WERI-Rb-1 (cell line): Measurements from ENCODE around the gene RBCK1.

Experiments
- DNase-seq: peaks from one replicate; pipeline ENCODE4 v3.0.0-alpha.2; 2020
- H3K27ac ChIP-seq: fragments of 250-450 bp; sonication (Bioruptor Pico); 2 replicates; pipeline ENCODE4 v1.5.1; 2020; ENCODE audit warnings: mild to moderate bottlenecking, moderate library complexity
- H3K27me3 ChIP-seq: fragments of 250-450 bp; sonication (Bioruptor Pico); 2 replicates; pipeline ENCODE4 v1.5.1; 2021; ENCODE audit warnings: mild to moderate bottlenecking, low read depth, moderate library complexity; ENCODE audit not compliant: insufficient read depth, severe bottlenecking
- H3K36me3 ChIP-seq: fragments of 250-450 bp; sonication (Bioruptor Pico); 2 replicates; pipeline ENCODE4 v1.5.1; 2020; ENCODE audit warnings: mild to moderate bottlenecking, moderate library complexity
- H3K4me3 ChIP-seq: 2 replicates; pipeline ENCODE4 v1.5.1; 2011; ENCODE audit warnings: low read depth, mild to moderate bottlenecking, control low read depth, low read length
- H3K9me3 ChIP-seq: fragments of 250-450 bp; sonication (Bioruptor Pico); 2 replicates; pipeline ENCODE4 v1.5.1; 2021; ENCODE audit warnings: mild to moderate bottlenecking, moderate library complexity; ENCODE audit not compliant: severe bottlenecking
- TF ChIP-seq, protein P1 (sequence below): IDR thresholded peaks from 2 replicates; pipeline ENCODE4 v1.5.1; 2011; ENCODE audit warnings: low read depth, mild to moderate bottlenecking, control low read depth, inconsistent platforms, low read length

RBCK1 gene

DNA sequence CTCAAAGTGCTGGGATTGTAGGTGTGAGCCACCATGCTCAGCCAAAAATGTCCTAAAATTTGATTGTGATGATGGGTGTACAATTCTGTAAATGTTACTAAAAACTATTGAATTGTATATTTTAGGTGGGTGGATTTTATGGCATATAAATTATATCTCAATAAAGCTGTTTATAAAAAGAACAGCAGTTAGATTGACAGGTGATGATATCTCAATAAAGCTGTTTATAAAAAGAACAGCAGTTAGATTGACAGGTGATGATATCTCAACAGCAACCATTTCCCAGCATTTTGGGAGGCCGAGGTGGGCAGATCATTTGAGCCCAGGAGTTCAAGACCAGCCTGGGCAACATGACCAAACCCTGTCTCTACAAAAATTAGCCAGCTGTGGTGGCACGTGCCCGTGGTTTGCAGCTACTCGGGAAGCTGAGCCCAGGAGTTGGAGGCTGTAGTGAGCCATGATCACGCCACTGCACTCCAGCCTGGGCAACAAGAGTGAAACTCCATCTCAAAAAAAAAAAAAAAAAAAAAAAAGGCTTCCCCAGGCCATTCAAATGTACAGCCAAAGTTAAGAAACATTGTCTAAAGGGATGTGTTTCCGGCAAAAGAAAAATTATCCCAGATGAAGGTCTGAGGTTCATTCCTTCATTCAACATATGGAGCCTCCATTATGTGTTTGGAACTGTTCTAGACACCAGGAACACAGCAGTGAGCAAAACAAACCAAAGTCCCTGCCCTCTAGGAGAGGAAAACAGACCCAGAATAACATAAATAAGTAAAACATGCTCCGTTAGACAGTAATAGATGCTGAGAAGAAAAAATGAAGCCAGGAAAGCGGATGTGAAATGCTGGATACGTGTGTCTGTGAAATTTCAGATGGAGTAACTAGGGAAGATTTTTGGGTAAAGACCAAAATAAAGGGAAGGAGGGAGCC, 1.6 kb upstream of the RBCK1 start:
- TF ChIP-seq, protein P1, sequence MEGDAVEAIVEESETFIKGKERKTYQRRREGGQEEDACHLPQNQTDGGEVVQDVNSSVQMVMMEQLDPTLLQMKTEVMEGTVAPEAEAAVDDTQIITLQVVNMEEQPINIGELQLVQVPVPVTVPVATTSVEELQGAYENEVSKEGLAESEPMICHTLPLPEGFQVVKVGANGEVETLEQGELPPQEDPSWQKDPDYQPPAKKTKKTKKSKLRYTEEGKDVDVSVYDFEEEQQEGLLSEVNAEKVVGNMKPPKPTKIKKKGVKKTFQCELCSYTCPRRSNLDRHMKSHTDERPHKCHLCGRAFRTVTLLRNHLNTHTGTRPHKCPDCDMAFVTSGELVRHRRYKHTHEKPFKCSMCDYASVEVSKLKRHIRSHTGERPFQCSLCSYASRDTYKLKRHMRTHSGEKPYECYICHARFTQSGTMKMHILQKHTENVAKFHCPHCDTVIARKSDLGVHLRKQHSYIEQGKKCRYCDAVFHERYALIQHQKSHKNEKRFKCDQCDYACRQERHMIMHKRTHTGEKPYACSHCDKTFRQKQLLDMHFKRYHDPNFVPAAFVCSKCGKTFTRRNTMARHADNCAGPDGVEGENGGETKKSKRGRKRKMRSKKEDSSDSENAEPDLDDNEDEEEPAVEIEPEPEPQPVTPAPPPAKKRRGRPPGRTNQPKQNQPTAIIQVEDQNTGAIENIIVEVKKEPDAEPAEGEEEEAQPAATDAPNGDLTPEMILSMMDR = no peak
- H3K27ac ChIP-seq = no peak overlapping the region

DNA sequence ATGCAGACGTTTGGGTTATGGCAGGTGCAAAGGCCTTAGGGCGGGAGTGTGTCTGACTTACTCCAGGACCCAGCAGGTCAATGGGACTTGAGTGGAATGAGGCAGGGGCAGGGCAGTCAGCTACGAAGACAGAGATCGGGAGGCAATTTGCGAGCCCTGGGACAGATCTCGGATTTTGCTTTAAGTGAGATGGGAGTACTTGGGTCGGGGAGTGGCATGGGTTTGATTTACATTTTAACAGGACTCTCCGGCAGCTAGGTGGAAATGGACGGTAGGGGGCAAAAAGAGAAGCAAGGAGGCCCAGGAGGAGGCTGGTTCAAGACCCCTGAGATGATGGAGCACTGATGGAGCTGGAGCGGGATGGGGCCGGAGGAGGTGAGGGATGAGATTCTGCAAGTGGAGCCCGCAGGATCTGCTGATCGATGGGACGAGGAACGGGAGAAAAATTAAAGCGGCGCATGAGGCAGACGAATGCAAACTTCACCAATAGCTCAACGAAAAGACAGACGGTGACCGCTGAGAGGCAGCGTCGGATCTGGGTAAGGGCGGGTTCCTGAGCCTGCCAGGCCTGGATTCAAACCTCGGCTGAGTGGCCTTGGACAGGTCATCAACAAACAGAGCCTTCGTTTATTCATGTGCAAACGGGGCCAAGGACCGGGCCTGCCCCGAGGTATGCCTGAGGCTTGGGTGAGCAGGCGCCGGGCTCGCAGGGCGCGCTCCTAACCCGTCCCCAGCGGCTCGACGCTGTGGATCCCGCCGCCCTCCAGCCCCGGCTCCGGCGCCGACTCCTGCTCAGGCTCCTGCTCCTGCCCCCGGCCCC, 756 bp upstream of the RBCK1 start:
- TF ChIP-seq, protein P1 = peak; percentile 45
- peak overlapping the region; percentile 65 for H3K27ac ChIP-seq
- no peaks in the 10 kb centered on the region for H3K27me3 ChIP-seq
- H3K36me3 ChIP-seq = peaks cover 16% of the 10 kb centered on the region
- H3K4me3 ChIP-seq = peak overlapping the region; percentile 64
- H3K9me3 ChIP-seq = no peaks in the 10 kb centered on the region
- peak; percentile 78 for DNase-seq

More for the DNA sequence above, 1.6 kb upstream of the RBCK1 start:
- no peak overlapping the region for H3K4me3 ChIP-seq
- H3K9me3 ChIP-seq = no peaks in the 10 kb centered on the region
- H3K27me3 ChIP-seq = no peaks in the 10 kb centered on the region
- DNase-seq = no peak
- peaks cover 12% of the 10 kb centered on the region for H3K36me3 ChIP-seq

DNA sequence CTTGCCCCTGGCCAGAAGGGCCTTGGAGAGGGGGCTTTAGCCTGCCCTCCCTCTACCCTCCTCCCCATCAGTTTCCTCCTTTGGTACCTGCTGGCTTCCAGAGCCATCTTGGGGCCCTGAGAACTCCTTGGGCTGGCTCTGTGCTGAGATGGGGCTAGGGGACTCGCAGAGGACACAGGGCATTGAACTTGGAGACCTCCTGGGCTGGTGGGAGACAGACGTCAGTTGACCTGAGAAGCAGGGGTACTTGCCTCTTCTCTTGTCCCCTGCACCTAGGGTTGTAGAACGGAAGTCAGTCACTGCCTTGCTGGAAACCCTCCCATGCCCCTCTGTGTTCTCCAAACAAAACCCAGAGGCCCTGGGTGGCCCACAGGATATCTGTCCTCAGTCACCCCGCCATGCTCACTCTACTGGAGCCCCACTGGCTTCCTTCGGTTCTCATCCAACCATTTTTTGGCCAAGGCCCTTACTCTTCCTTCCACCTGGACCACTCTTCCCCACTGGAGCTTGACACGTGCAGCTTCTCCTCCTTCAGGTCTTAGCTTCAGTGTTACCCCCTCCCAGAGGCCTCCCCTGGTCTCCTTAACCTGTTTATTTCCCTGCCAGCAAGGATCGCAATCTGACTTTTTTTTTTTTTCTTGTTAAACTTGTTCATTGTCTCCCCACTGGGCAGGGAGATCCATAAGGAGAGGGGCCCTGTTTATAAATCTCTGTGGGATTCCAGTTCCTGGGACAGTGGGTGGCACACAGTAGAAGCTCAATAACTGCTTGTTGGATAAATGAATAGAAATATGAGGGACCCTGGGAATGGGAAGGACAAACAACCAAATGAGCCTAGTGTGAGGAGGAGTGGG, 971 bp downstream of the RBCK1 start:
- no peak for DNase-seq
- Histone ChIP-seq H3K9me3 (no peaks in the 10 kb centered on the region), H3K36me3 (peaks cover 16% of the 10 kb centered on the region), H3K27me3 (no peaks in the 10 kb centered on the region), H3K4me3 (peak overlapping the region; percentile 57), H3K27ac (no peak overlapping the region; the same call in 1 of the 2 replicates)
- TF ChIP-seq, protein P1 = no peak

DNA sequence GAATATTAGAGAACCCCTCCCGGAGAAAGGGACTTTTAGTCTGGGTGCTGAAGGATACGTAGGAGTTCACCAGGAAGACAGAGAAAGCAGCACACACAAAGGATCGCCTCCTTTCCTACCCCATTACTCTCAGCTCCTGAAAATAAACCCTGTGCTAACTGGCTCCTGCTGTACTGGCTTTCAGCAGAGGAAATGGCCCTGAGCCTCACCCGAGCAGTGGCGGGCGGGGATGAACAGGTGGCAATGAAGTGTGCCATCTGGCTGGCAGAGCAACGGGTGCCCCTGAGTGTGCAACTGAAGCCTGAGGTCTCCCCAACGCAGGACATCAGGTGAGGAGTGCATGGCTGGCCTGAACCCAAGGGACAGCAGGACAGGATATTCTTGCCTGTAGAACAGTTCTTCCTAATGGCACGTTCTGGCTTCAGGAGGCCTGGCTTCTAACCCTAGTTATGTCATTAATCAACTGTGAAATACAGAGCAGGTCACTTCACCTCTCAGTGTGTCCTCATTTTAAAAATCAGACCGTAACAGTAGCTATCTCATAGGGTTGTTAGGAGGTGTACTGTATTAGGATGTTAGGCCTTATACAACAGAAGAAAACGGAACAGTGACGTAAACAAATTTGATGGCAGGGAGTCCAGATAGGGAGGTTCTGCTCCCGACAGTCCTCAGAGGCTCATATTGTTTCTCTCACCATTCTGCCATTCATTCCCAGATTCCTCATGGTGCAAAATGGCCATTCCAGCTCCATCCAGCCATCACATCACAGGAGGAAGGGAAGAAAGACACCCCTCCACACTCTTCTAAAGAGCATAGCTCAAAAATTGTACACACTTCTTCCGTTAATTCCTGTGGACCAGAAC, 1.8 kb downstream of the RBCK1 start:
- no peaks in the 10 kb centered on the region for H3K9me3 ChIP-seq
- H3K27ac ChIP-seq = no peak overlapping the region
- no peak overlapping the region for H3K4me3 ChIP-seq
- H3K36me3 ChIP-seq = peaks cover 16% of the 10 kb centered on the region
- no peaks in the 10 kb centered on the region for H3K27me3 ChIP-seq
- DNase-seq = no peak
- TF ChIP-seq, protein P1 = no peak

DNA sequence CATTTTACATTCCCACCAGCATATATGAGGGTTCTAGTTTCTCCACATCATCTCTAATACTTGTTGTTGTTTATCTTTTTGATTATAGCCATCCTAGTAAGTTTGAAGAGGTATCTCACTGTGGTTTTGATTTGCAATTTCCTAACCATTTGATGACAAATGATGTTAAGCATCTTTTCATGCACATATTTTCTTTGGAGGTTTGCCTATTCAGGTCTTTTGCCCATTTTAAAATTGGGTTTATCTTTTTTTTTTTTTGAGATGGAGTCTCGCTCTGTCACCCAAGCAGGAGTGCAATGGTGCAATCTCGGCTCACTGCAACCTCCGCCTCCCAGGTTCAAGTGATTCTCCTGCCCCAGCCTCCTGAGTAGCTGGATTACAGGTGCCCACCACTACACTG, 4.0 kb downstream of the RBCK1 start:
- no peak overlapping the region for H3K27ac ChIP-seq
- TF ChIP-seq, protein P1 = no peak
- H3K4me3 ChIP-seq = no peak overlapping the region
- no peaks in the 10 kb centered on the region for H3K9me3 ChIP-seq
- no peak for DNase-seq
- H3K27me3 ChIP-seq = no peaks in the 10 kb centered on the region
- H3K36me3 ChIP-seq = peaks cover 16% of the 10 kb centered on the region
